HuH-7 (cell line): ENCODE results near the gene FXYD2.

Experiments used
- DNase-seq: peaks from one replicate; pipeline ENCODE4 v3.0.0; 2011; ENCODE audit warnings: low spot score

Gene FXYD2

DNA sequence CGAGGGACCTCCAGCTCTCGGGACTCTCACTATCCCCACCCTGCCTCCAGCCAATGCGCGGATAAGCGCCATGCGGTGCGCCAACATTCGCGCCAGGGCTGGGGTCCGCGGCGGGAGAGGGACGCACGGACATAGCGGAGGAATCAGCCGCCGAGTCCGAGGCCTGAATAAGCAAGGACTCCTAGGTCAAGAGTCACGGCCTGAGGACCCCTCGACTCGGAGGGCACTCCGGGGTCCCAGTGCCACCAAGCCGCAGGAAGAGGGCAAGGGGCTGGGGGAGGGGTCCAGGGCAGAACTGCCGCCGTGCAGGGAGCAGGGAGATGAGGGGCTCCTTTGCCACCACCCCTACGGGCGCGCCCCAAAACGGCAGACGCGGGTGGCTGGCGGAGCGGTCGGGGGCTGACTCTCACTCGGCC lies 28.1 kb downstream of the FXYD2 start:
- DNase-seq = no peak

GRCh38 chr11:117795638-117796455 lies 28.7 kb downstream of the FXYD2 start:
- no peak for DNase-seq

- DNase-seq = no peak
These were observed 29.5 kb downstream of the FXYD2 start for GRCh38 chr11:117794772-117795629.

GRCh38 chr11:117794135-117794534 lies 30.4 kb downstream of the FXYD2 start:
- no peak for DNase-seq

DNA sequence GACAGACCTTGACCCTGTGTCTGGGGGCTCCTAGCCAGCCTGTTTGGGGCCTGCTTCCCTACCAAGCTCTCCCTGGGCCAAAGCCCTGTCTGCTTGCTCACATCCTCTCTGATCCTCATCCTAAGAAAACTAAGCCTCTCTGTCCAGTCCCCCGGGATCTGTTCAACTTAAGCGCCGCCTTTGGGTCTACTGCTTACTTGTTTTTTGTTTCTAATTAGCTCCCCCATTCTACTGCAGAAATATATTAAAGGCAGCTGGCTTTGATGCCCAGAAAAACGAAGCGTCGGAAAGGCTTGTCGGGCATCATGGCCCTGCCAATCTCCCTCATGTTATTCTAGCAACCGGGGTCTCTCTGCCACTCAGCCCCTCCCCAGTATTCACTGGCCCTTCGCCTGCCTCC lies 31.0 kb downstream of the FXYD2 start:
- DNase-seq = no peak

- DNase-seq = no peak
These were observed 31.6 kb downstream of the FXYD2 start for GRCh38 chr11:117792992-117793391.

DNA sequence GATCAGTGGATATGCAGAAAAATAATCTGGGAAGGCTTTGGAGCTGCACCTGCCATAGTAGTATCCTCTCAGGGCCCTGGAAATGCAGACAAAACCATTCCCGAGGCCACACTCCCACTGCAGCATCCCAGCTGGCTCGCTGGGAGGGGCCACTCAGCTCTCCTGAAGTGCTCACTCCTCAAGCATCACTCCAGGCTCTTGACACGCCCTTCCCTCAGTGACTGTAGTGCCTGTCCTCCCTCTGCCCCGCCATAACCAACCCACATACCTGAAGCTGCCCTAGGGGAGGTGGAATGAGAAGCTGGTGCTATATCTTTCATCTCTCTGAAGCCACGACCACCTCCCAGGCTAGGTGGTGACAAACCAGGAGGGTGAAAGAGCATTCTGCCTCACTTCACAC lies 32.3 kb downstream of the FXYD2 start:
- DNase-seq = no peak

GRCh38 chr11:117790279-117790678 lies 34.3 kb downstream of the FXYD2 start:
- no peak for DNase-seq

DNA sequence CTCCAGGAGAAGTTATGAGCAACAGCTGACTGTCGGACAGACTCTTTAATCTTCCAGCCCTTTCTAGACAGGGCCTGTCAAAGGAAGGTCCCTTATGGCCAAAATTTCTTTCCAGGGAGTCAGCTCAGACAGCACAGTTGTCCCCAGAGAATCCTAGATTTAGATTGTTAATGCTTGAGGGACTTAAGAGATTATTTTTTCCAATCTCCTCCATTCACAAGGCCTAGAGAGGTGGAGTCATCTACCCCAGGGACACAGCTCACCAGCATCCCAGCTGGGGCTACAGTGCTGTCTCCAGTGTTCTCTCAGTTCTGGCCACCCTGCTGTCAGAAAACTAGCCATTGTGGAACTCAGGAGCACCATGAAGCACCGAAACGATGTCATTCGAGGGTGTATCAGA lies 35.3 kb downstream of the FXYD2 start:
- no peak for DNase-seq

GRCh38 chr11:117786135-117786870 lies 38.2 kb downstream of the FXYD2 start:
- no peak for DNase-seq

DNA sequence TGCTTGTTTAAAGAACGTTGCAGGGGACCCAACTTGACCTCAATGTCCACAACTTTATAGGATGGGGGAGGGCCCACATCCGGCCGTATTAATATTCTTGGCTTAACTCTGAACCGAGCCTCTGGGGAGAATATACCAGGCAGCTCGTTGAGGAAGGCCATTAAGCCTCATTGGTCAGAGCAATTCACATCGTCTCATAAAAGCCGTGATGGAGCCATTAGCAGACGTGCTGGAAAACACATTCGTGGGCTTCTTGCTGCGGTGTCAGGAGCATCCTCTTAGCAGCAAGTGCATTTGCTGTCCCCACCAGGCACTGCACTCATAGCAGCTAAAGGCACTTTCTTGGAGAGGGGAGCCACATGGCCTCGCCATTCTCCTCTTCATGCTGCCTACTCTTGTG lies 42.4 kb downstream of the FXYD2 start:
- no peak for DNase-seq

GRCh38 chr11:117781627-117782026 lies 42.9 kb downstream of the FXYD2 start:
- no peak for DNase-seq

DNA sequence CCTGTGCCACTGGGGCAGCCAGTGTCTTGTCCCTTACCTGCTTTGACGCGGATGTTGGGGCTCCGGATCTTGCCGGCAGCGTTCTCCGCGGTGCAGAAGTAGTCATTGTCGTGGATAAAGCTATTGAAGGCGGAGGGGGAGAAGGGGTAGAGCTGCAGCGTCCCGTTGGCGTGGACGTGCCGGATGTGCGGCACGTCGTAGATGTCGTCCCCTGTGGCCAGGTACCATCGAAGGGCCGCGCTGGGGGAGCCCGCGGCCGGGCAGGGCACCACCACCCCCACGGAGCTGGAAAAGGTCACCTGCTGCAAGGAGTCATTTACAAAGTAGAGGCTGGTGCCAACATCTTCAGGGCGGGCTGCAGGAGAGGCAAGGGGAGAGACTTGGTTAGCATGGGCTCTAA lies 44.1 kb downstream of the FXYD2 start:
- no peak for DNase-seq

DNA sequence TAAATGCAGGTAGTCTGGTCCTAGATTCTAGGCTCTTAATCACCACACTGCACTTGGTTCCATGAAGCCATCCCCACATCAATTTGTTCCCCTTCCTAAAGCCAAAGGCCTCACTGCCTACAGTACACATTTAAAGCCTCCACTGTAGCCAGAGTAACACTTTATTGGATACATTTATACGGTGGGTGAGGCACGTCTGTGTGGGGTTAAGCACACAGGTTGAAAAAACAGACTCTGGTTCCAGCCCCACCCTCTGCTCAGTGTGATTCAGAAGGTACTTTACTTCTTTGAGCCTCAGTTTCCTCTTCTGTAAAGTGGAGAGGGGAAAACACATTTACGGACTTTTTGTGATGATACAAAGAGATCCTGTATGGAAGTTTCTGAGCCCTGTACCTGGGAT lies 50.0 kb downstream of the FXYD2 start:
- no peak for DNase-seq

DNA sequence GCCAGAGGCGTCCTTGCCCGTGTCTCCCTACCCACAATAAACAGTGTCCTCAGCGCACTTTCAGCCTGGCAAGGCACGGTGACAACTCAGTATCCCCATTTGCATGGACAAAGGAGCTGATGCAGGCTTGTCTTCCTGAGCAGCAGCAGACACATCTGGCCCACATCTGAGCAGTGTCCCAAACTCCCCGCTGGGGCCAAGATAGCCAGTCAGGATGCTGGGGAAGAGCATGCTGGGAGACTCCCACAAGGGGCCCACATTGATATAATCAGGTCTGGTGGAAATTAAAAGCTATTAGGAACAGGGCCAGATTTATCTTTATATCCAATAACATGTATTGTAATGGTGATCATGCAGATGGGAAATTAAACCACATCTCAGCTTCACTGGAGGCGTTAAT lies 52.2 kb downstream of the FXYD2 start:
- DNase-seq = no peak

DNA sequence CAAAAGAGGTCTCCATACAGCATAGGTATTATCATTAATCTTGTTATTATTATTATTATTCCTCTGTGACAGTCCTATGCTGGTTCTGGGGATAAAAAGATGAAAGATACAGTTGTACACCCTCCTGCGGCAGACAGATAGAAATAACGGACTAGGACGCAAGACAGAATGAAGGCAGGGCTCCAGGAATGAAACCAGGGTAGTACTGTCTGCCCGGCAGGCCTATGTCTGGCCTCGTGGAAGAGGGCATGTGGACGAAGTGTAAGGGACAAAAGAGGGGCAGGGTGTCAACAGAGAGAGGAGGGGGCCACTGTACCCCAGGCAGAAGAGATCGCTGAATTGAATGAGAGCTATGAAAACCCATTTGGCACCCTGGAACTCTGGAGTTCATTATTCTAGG lies 52.7 kb downstream of the FXYD2 start:
- no peak for DNase-seq

DNA sequence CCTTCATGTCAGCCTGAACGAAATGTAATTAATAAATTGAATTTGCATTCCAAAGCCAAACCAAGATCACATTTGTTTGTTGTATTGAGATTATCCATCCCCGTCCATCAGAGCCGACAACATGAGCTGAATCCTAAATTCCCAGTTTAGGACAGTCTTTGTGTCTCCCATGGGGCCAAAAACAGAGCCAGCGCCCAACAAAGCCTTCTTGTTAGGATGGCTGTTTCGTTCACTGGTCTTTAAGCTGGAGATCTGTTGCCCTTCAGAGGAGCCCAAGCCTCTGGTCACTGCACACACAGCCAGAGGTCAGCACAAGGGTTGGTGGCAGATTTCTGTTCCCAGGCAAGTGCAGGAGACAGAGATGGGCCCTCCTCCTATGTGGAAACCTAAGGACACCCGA lies 53.3 kb downstream of the FXYD2 start:
- no peak for DNase-seq

- DNase-seq = no peak
These were observed 54.5 kb downstream of the FXYD2 start for GRCh38 chr11:117770061-117770460.
